ENCODE data around the gene CA7. TPM values are rescaled to one million over a fixed set of nuclear protein-coding genes. Genes with fewer than 3 reads are reported as not detected.

Gene CA7
- total RNA-seq, 1 donor from 2014 or later: not detected

GRCh38 chr16:66846266-66846665 is 2.1 kb downstream of the CA7 start:
- no peak for DNase-seq (ENCODE audit: low read depth)
- TF ChIP-seq CTCF (IDR thresholded peaks at IDR 0.05; ENCODE audit: insufficient read depth, low read length, poor library complexity, severe bottlenecking): no peak
- Histone ChIP-seq H3K4me3 (ENCODE audit: low read depth, low read length) (no peak overlapping the region), H3K27me3 (ENCODE audit: control insufficient read depth, insufficient read depth, low read length) (peaks cover 35% of the 10 kb centered on the region), H3K36me3 (ENCODE audit: control insufficient read depth, insufficient read depth, low read length) (no peaks in the 10 kb centered on the region)

GRCh38 chr16:66846831-66847230 is 2.6 kb downstream of the CA7 start:
- DNase-seq (ENCODE audit: low read depth): no peak
- no peak for TF ChIP-seq CTCF (IDR thresholded peaks at IDR 0.05; ENCODE audit: insufficient read depth, low read length, poor library complexity, severe bottlenecking)
- Histone ChIP-seq H3K27me3 (ENCODE audit: control insufficient read depth, insufficient read depth, low read length) (peaks cover 35% of the 10 kb centered on the region), H3K36me3 (ENCODE audit: control insufficient read depth, insufficient read depth, low read length) (no peaks in the 10 kb centered on the region), H3K4me3 (ENCODE audit: low read depth, low read length) (no peak overlapping the region)

- no peak for DNase-seq (ENCODE audit: low read depth)
- H3K36me3 ChIP-seq (ENCODE audit: control insufficient read depth, insufficient read depth, low read length): no peaks in the 10 kb centered on the region
- peaks cover 36% of the 10 kb centered on the region for H3K27me3 ChIP-seq (ENCODE audit: control insufficient read depth, insufficient read depth, low read length)
- no peak overlapping the region for H3K4me3 ChIP-seq (ENCODE audit: low read depth, low read length)
- TF ChIP-seq CTCF (IDR thresholded peaks at IDR 0.05; ENCODE audit: insufficient read depth, low read length, poor library complexity, severe bottlenecking): no peak
Observed at GRCh38 chr16:66847533-66848067, 3.4 kb downstream of the CA7 start.

- H3K27me3 ChIP-seq (ENCODE audit: control insufficient read depth, insufficient read depth, low read length): peaks cover 37% of the 10 kb centered on the region
- DNase-seq (ENCODE audit: low read depth): no peak
- H3K4me3 ChIP-seq (ENCODE audit: low read depth, low read length): no peak overlapping the region
- no peaks in the 10 kb centered on the region for H3K36me3 ChIP-seq (ENCODE audit: control insufficient read depth, insufficient read depth, low read length)
- TF ChIP-seq CTCF (IDR thresholded peaks at IDR 0.05; ENCODE audit: insufficient read depth, low read length, poor library complexity, severe bottlenecking): no peak
Observed at GRCh38 chr16:66848172-66848571, 4.0 kb downstream of the CA7 start.

GRCh38 chr16:66849021-66849420 is 4.8 kb downstream of the CA7 start:
- no peak for DNase-seq (ENCODE audit: low read depth)
- Histone ChIP-seq H3K36me3 (ENCODE audit: control insufficient read depth, insufficient read depth, low read length) (no peaks in the 10 kb centered on the region), H3K4me3 (ENCODE audit: low read depth, low read length) (no peak overlapping the region), H3K27me3 (ENCODE audit: control insufficient read depth, insufficient read depth, low read length) (peaks cover 35% of the 10 kb centered on the region)
- TF ChIP-seq CTCF (IDR thresholded peaks at IDR 0.05; ENCODE audit: insufficient read depth, low read length, poor library complexity, severe bottlenecking): no peak

- H3K27me3 ChIP-seq (ENCODE audit: control insufficient read depth, insufficient read depth, low read length): peaks cover 30% of the 10 kb centered on the region
- TF ChIP-seq CTCF (IDR thresholded peaks at IDR 0.05; ENCODE audit: insufficient read depth, low read length, poor library complexity, severe bottlenecking): no peak
- no peak for DNase-seq (ENCODE audit: low read depth)
- no peaks in the 10 kb centered on the region for H3K36me3 ChIP-seq (ENCODE audit: control insufficient read depth, insufficient read depth, low read length)
- H3K4me3 ChIP-seq (ENCODE audit: low read depth, low read length): no peak overlapping the region
Observed at GRCh38 chr16:66849549-66849948, 5.3 kb downstream of the CA7 start.
